BLaER1 (cell line): ENCODE results near the gene ZFR.

ENCODE experiments used
- H3K27ac ChIP-seq: shearing (Covaris generic); formaldehyde crosslinking; 2 replicates; pipeline ENCODE4 v1.8.1; 2022
- H3K27me3 ChIP-seq: shearing (Covaris generic); formaldehyde crosslinking; 2 replicates; pipeline ENCODE4 v1.8.1; 2022
- H3K36me3 ChIP-seq: shearing (Covaris generic); formaldehyde crosslinking; 2 replicates; pipeline ENCODE4 v1.8.1; 2022
- H3K4me1 ChIP-seq: shearing (Covaris generic); formaldehyde crosslinking; 2 replicates; pipeline ENCODE4 v1.8.1; 2022
- H3K4me2 ChIP-seq: shearing (Covaris generic); formaldehyde crosslinking; 2 replicates; pipeline ENCODE4 v1.8.1; 2022
- H3K4me3 ChIP-seq: shearing (Covaris generic); formaldehyde crosslinking; 2 replicates; pipeline ENCODE4 v1.8.1; 2022
- H3K9ac ChIP-seq: shearing (Covaris generic); formaldehyde crosslinking; 2 replicates; pipeline ENCODE4 v1.8.1; 2022
- H3K9me3 ChIP-seq: shearing (Covaris generic); formaldehyde crosslinking; 2 replicates; pipeline ENCODE4 v1.8.1; 2022
- H4K20me1 ChIP-seq: shearing (Covaris generic); formaldehyde crosslinking; 2 replicates; pipeline ENCODE4 v1.8.1; 2022
- Cebpa-rat ChIP-seq: shearing (Covaris generic); IDR thresholded peaks from 2 replicates; pipeline ENCODE4 v1.8.1; 2022

Gene ZFR

GRCh38 chr5:32308946-32309345 lies 135.6 kb downstream of the ZFR start:
- no peaks in the 10 kb centered on the region for H3K9me3 ChIP-seq
- peaks cover 85% of the 10 kb centered on the region for H4K20me1 ChIP-seq
- H3K4me1 ChIP-seq = peaks cover 53% of the 10 kb centered on the region
- no peak for TF ChIP-seq Cebpa-rat
- H3K4me3 ChIP-seq = no peak overlapping the region
- peak overlapping the region; percentile 35; the same call in 1 of the 2 replicates for H3K4me2 ChIP-seq
- H3K36me3 ChIP-seq = peaks cover 18% of the 10 kb centered on the region
- H3K27me3 ChIP-seq = no peaks in the 10 kb centered on the region
- no peak overlapping the region for H3K27ac ChIP-seq
- H3K9ac ChIP-seq = no peak overlapping the region

- no peak for TF ChIP-seq Cebpa-rat
- Histone ChIP-seq H3K36me3 (peaks cover 18% of the 10 kb centered on the region), H3K9ac (no peak overlapping the region), H3K27me3 (no peaks in the 10 kb centered on the region), H3K9me3 (no peaks in the 10 kb centered on the region), H3K4me2 (no peak overlapping the region), H3K4me1 (peaks cover 57% of the 10 kb centered on the region), H3K27ac (no peak overlapping the region), H4K20me1 (peaks cover 96% of the 10 kb centered on the region), H3K4me3 (no peak overlapping the region)
Observed at GRCh38 chr5:32307769-32308194, 136.8 kb downstream of the ZFR start.

- Histone ChIP-seq H3K27ac (no peak overlapping the region), H4K20me1 (peaks cover 99% of the 10 kb centered on the region), H3K9me3 (no peaks in the 10 kb centered on the region), H3K4me3 (no peak overlapping the region), H3K27me3 (no peaks in the 10 kb centered on the region), H3K9ac (no peak overlapping the region), H3K36me3 (peaks cover 32% of the 10 kb centered on the region), H3K4me1 (peaks cover 36% of the 10 kb centered on the region), H3K4me2 (peak overlapping the region; percentile 22)
- no peak for TF ChIP-seq Cebpa-rat
Observed at GRCh38 chr5:32304622-32305021, 139.9 kb downstream of the ZFR start.
